GM12874 (cell line): ENCODE data around the gene HOXB8.

ENCODE experiments used
- CTCF ChIP-seq: IDR thresholded peaks from 2 replicates; pipeline ENCODE4 v1.5.1; 2011; ENCODE audit warnings: low read depth, mild to moderate bottlenecking, control low read depth, low read length, moderate library complexity; ENCODE audit not compliant: insufficient read depth

Gene HOXB8

GRCh38 chr17:48603959-48604769, 10.9 kb downstream of the HOXB8 start:
- no peak for TF ChIP-seq CTCF

GRCh38 chr17:48601539-48602425, 13.3 kb downstream of the HOXB8 start:
- no peak for TF ChIP-seq CTCF

GRCh38 chr17:48601207-48601538, 13.9 kb downstream of the HOXB8 start:
- no peak for TF ChIP-seq CTCF

- no peak for TF ChIP-seq CTCF
These were observed 14.6 kb downstream of the HOXB8 start for GRCh38 chr17:48600244-48601098.

- no peak for TF ChIP-seq CTCF
These were observed 15.7 kb downstream of the HOXB8 start for GRCh38 chr17:48599354-48599753.

- TF ChIP-seq CTCF, result no peak
These were observed 16.4 kb downstream of the HOXB8 start for GRCh38 chr17:48598736-48599135.
